ENCODE data around the gene KSR1.
A peak's percentile ranks its signal among the peaks of the same experiment; 100 is the strongest.

Gene KSR1

GRCh38 chr17:27596566-27597187, 140.4 kb downstream of the KSR1 start:
- no peak overlapping the region for H3K4me3 Mint-ChIP-seq
- H3K9me3 Mint-ChIP-seq = no peaks in the 10 kb centered on the region
- H3K27me3 Mint-ChIP-seq (ENCODE audit: low read depth) = no peaks in the 10 kb centered on the region
- H3K36me3 Mint-ChIP-seq (ENCODE audit: low read depth) = peaks cover 14% of the 10 kb centered on the region
- no peak for DNase-seq (ENCODE audit: low spot score)
- no peak overlapping the region for H3K27ac Mint-ChIP-seq
- H3K4me1 Mint-ChIP-seq (ENCODE audit: low read depth) = peaks cover 11% of the 10 kb centered on the region

DNA sequence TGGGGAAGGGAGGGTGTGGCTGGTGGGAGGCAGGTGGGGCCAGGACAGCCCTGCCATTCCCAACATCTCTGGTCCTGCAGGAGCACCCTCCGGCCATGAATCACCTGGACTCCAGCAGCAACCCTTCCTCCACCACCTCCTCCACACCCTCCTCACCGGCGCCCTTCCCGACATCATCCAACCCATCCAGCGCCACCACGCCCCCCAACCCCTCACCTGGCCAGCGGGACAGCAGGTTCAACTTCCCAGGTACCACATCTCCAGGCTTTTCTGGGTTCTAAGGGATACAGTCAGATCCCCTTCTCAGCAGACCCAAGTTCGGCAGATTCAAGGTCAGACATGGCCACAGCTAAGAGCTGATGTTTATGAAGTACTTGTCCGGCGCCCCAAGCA, 140.9 kb downstream of the KSR1 start:
- Mint-ChIP-seq H3K4me3 (no peak overlapping the region), H3K27me3 (ENCODE audit: low read depth) (no peaks in the 10 kb centered on the region), H3K9me3 (no peaks in the 10 kb centered on the region), H3K27ac (no peak overlapping the region), H3K36me3 (ENCODE audit: low read depth) (peaks cover 14% of the 10 kb centered on the region), H3K4me1 (ENCODE audit: low read depth) (peaks cover 11% of the 10 kb centered on the region)
- no peak for DNase-seq (ENCODE audit: low spot score)

GRCh38 chr17:27597783-27598320, 141.6 kb downstream of the KSR1 start:
- H3K27me3 Mint-ChIP-seq (ENCODE audit: low read depth) = no peaks in the 10 kb centered on the region
- no peak overlapping the region for H3K27ac Mint-ChIP-seq
- H3K9me3 Mint-ChIP-seq = no peaks in the 10 kb centered on the region
- no peak overlapping the region for H3K4me3 Mint-ChIP-seq
- H3K36me3 Mint-ChIP-seq (ENCODE audit: low read depth) = peaks cover 12% of the 10 kb centered on the region
- DNase-seq (ENCODE audit: low spot score) = no peak
- H3K4me1 Mint-ChIP-seq (ENCODE audit: low read depth) = peaks cover 11% of the 10 kb centered on the region

DNA sequence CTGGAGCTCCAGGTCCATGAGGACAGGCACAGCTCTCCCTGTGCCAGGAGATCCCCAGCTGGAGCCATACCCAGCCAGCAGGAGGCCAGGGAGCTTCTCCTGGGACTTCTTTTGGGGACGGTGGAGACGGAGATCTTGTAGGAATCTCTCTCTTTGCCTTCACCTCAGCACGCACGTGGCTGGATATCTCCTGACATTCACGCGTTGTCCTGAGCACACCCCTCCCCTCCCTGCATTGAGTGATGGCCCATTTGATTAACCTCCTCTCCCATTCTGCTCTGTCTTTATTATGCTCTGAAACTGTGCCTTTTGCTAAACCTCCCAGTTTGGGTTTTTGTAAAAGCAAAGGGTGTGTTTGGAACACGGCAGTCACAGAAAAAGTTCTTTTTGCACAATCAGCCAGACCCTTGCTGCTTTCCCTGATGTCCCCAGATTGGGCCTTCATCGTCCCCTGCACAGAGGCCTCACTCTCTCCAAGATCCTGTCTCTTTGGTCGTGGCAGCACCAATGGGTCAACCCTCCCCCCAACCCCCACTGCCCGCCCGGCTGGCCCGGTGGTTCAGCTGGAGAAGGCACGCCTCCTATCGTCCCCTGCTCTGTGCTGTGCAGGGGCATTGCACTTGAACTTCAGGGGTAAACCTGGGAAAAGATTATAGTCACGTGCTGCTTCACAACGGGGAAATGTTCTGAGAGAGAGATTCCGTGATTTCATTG, 142.2 kb downstream of the KSR1 start:
- Mint-ChIP-seq H3K9me3 (no peaks in the 10 kb centered on the region), H3K27ac (no peak overlapping the region), H3K4me3 (no peak overlapping the region), H3K4me1 (ENCODE audit: low read depth) (peaks cover 11% of the 10 kb centered on the region), H3K36me3 (ENCODE audit: low read depth) (peaks cover 12% of the 10 kb centered on the region), H3K27me3 (ENCODE audit: low read depth) (no peaks in the 10 kb centered on the region)
- DNase-seq (ENCODE audit: low spot score) = no peak

DNA sequence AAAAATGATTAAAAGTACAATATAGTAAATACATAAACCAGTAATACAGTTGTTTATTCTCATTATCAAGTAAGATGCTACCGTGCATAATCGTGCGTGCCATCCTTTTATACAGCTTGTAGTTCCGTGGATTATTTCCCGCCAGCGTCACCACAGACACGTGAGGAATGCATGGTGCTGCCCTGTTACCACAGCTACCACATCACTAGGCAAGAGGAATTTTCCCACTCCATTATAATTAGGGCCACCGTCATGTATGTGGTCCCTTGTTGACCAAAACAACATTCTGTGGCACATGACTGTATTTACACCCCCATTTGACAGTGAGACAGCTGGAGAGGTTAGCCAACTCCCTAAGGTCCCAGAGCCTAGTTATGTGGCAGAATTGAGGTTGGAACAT, 144.2 kb downstream of the KSR1 start:
- no peak overlapping the region for H3K27ac Mint-ChIP-seq
- no peaks in the 10 kb centered on the region for H3K9me3 Mint-ChIP-seq
- DNase-seq (ENCODE audit: low spot score) = no peak
- no peaks in the 10 kb centered on the region for H3K27me3 Mint-ChIP-seq (ENCODE audit: low read depth)
- H3K4me1 Mint-ChIP-seq (ENCODE audit: low read depth) = peaks cover 7% of the 10 kb centered on the region
- H3K36me3 Mint-ChIP-seq (ENCODE audit: low read depth) = peaks cover 12% of the 10 kb centered on the region
- no peak overlapping the region for H3K4me3 Mint-ChIP-seq

DNA sequence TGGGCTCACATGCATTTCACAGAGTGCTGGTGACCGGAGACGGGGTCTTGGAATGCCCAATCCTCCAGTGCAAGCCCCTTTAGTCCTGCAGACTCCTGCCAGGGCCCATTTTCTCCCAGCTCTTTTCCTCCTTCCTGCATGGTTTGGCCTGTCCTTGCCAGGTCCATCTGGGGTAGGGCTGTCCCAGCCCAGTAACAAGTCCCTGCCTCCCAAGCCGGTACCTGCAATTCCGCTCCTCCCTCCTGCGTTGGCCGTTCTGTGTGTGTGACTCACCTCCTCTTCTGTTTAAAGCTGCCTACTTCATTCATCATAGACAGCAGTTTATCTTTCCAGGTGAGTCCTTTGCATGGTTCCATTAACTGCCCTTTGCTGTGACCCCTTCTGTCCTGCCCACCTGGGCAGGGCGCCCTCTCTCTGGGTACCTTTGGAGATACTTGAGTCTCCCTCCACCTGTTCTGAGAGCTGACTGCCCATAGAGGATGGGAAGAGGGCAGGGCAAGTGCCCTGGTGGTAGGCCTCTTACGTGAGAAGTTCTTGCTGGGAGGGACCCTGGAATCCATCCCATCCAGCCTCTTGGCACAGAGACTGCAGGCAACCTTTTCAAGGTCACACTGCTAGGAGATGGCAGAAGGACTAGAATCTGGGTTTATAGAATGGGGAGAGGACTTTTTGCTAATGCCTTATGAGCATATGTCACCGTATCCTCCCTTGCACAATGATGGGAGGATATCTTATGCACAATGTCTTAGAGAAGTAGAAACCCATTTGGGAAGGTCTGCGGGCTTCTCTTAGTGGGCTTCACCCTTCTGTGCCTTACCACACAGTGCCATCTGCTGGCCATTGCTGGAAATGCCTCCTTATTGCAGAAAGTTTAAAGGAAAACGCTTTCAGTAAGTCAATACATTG, 145.1 kb downstream of the KSR1 start:
- no peaks in the 10 kb centered on the region for H3K9me3 Mint-ChIP-seq
- H3K36me3 Mint-ChIP-seq (ENCODE audit: low read depth) = peaks cover 13% of the 10 kb centered on the region
- DNase-seq (ENCODE audit: low spot score) = peak; percentile 65
- no peak overlapping the region for H3K27ac Mint-ChIP-seq
- no peaks in the 10 kb centered on the region for H3K27me3 Mint-ChIP-seq (ENCODE audit: low read depth)
- H3K4me1 Mint-ChIP-seq (ENCODE audit: low read depth) = peaks cover 7% of the 10 kb centered on the region
- H3K4me3 Mint-ChIP-seq = no peak overlapping the region

DNA sequence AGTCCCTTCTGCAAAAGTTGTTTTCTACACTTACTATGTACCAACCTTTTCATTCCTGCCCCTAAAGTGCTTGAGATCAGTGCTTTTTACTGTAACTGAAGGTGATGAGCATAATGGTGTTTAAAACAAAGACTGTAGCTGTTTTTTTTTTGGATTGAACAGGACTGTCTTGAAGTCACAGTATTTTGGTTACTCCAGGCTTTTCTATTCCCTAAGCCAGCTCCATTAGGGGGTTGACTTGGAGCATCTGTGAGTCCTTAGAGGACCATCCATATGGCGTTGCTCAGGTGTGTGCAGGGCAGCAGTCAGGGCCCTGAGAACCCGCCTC, 145.7 kb downstream of the KSR1 start:
- H3K36me3 Mint-ChIP-seq (ENCODE audit: low read depth) = peaks cover 14% of the 10 kb centered on the region
- no peaks in the 10 kb centered on the region for H3K27me3 Mint-ChIP-seq (ENCODE audit: low read depth)
- H3K27ac Mint-ChIP-seq = no peak overlapping the region
- H3K4me1 Mint-ChIP-seq (ENCODE audit: low read depth) = peaks cover 7% of the 10 kb centered on the region
- no peak overlapping the region for H3K4me3 Mint-ChIP-seq
- DNase-seq (ENCODE audit: low spot score) = no peak
- H3K9me3 Mint-ChIP-seq = no peaks in the 10 kb centered on the region

DNA sequence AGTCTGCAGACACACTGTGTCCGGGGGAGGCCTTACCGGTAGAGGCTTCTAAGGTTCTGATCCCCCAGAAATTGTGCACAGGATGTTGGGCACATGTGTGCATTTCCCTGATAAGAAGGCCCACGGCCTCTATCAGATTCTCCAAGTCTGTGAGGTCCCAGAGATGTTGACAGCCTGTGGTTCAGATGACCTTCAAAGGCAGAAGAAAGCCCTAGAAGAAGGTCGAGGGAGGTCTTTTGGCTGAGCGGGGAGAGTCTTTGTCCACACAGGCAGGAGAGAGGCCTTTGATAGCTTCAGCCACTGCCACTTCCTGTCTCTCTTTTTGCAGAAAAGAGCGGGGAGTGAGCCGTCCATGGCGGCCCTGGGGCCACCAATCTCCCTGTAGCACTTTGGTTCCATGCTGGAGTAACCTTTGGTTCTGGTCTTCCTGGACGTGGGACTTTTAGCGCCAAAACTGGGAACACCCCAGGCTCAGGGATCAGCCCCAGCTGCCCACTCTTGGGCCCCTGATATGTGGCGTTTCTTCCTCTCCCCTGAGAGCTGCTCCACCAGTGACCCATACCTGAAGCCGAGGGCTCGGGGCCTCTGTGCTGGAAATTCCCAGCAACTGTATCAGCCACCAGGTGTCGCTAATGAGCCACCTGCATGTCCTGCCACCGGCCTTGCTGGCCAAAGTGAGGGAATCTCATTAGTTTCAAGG, 146.6 kb downstream of the KSR1 start:
- Mint-ChIP-seq H3K9me3 (no peaks in the 10 kb centered on the region), H3K4me1 (ENCODE audit: low read depth) (peaks cover 7% of the 10 kb centered on the region), H3K27me3 (ENCODE audit: low read depth) (no peaks in the 10 kb centered on the region), H3K27ac (no peak overlapping the region), H3K36me3 (ENCODE audit: low read depth) (peaks cover 14% of the 10 kb centered on the region), H3K4me3 (no peak overlapping the region)
- DNase-seq (ENCODE audit: low spot score) = peak; percentile 48

- Mint-ChIP-seq H3K27me3 (ENCODE audit: low read depth) (no peaks in the 10 kb centered on the region), H3K36me3 (ENCODE audit: low read depth) (peaks cover 13% of the 10 kb centered on the region)
- no peak for DNase-seq (ENCODE audit: low spot score)
These were observed 147.1 kb downstream of the KSR1 start for GRCh38 chr17:27603421-27603770.

GRCh38 chr17:27603880-27604794, 147.9 kb downstream of the KSR1 start:
- Mint-ChIP-seq H3K36me3 (ENCODE audit: low read depth) (peaks cover 14% of the 10 kb centered on the region), H3K4me1 (ENCODE audit: low read depth) (peaks cover 7% of the 10 kb centered on the region), H3K4me3 (no peak overlapping the region), H3K27ac (no peak overlapping the region), H3K27me3 (ENCODE audit: low read depth) (no peaks in the 10 kb centered on the region), H3K9me3 (no peaks in the 10 kb centered on the region)
- no peak for DNase-seq (ENCODE audit: low spot score)

More at GRCh38 chr17:27603421-27603770, 147.1 kb downstream of the KSR1 start:
- Mint-ChIP-seq H3K4me1 (ENCODE audit: low read depth) (peaks cover 7% of the 10 kb centered on the region), H3K27ac (no peak overlapping the region), H3K4me3 (no peak overlapping the region), H3K9me3 (no peaks in the 10 kb centered on the region)

DNA sequence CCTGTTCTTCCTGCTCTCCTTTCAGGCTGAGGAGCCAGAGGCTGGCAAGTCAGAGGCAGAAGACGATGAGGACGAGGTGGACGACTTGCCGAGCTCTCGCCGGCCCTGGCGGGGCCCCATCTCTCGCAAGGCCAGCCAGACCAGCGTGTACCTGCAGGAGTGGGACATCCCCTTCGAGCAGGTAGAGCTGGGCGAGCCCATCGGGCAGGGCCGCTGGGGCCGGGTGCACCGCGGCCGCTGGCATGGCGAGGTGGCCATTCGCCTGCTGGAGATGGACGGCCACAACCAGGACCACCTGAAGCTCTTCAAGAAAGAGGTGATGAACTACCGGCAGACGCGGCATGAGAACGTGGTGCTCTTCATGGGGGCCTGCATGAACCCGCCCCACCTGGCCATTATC, 149.2 kb downstream of the KSR1 start:
- no peaks in the 10 kb centered on the region for H3K9me3 Mint-ChIP-seq
- H3K36me3 Mint-ChIP-seq (ENCODE audit: low read depth) = peaks cover 18% of the 10 kb centered on the region
- no peak for DNase-seq (ENCODE audit: low spot score)
- no peaks in the 10 kb centered on the region for H3K27me3 Mint-ChIP-seq (ENCODE audit: low read depth)
- H3K27ac Mint-ChIP-seq = no peak overlapping the region
- H3K4me1 Mint-ChIP-seq (ENCODE audit: low read depth) = peaks cover 5% of the 10 kb centered on the region
- no peak overlapping the region for H3K4me3 Mint-ChIP-seq

DNA sequence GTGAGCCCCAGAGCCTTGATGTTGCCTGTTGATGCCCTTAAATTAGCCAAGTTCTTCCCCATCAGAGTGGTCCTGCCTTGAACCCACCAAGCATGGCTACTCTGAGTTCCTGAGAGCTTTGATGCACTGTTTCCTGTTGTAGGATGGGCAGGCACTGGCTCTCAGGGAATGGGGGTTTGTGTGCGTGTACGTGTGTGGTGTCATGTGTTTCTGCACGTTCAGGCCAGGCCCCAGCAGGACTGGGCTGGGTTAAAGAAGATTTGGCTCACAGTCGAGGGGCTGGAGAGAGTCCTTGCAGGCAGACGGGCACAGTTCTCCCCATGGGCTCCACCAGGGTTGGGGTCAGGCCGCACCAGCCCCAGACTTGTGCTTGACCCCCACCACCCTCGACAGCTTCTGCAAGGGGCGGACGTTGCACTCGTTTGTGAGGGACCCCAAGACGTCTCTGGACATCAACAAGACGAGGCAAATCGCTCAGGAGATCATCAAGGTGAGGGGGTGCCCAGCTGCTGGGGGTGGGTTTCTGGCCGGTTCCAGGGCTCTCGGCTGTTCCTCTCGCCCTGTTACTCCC, 151.4 kb downstream of the KSR1 start:
- Mint-ChIP-seq H3K9me3 (no peaks in the 10 kb centered on the region), H3K4me3 (no peak overlapping the region), H3K36me3 (ENCODE audit: low read depth) (peaks cover 18% of the 10 kb centered on the region), H3K4me1 (ENCODE audit: low read depth) (peaks cover 8% of the 10 kb centered on the region), H3K27ac (no peak overlapping the region), H3K27me3 (ENCODE audit: low read depth) (no peaks in the 10 kb centered on the region)
- DNase-seq (ENCODE audit: low spot score) = no peak

Data from T-helper 2 cell treated with Interferon-gamma antibody and Interleukin-4, amounts not matched to agents 5 μg/mL and 100 μg/mL, for 36 hours (primary cell).